ENCODE results near the gene PTRHD1.

Gene PTRHD1

GRCh38 chr2:24833821-24834732, 40.9 kb upstream of the PTRHD1 start:
- TF ChIP-seq POLR2A (IDR thresholded peaks at IDR 0.05; ENCODE audit: low read depth, low read length): no peak
- FAIRE-seq (no peak), DNase-seq (ENCODE audit: insufficient read length, low spot score) (no peak)

- no peak for TF ChIP-seq POLR2A (IDR thresholded peaks at IDR 0.05; ENCODE audit: low read depth, low read length)
- FAIRE-seq (no peak), DNase-seq (ENCODE audit: insufficient read length, low spot score) (no peak)
Measured at GRCh38 chr2:24832931-24833701, 39.9 kb upstream of the PTRHD1 start.

GRCh38 chr2:24832521-24832920, 39.3 kb upstream of the PTRHD1 start:
- FAIRE-seq: no peak
- TF ChIP-seq POLR2A (IDR thresholded peaks at IDR 0.05; ENCODE audit: low read depth, low read length): no peak
- DNase-seq (ENCODE audit: insufficient read length, low spot score): no peak

- no peak for DNase-seq (ENCODE audit: insufficient read length, low spot score)
- TF ChIP-seq POLR2A (IDR thresholded peaks at IDR 0.05; ENCODE audit: low read depth, low read length): no peak
Measured at GRCh38 chr2:24832073-24832461, 38.9 kb upstream of the PTRHD1 start.

DNA sequence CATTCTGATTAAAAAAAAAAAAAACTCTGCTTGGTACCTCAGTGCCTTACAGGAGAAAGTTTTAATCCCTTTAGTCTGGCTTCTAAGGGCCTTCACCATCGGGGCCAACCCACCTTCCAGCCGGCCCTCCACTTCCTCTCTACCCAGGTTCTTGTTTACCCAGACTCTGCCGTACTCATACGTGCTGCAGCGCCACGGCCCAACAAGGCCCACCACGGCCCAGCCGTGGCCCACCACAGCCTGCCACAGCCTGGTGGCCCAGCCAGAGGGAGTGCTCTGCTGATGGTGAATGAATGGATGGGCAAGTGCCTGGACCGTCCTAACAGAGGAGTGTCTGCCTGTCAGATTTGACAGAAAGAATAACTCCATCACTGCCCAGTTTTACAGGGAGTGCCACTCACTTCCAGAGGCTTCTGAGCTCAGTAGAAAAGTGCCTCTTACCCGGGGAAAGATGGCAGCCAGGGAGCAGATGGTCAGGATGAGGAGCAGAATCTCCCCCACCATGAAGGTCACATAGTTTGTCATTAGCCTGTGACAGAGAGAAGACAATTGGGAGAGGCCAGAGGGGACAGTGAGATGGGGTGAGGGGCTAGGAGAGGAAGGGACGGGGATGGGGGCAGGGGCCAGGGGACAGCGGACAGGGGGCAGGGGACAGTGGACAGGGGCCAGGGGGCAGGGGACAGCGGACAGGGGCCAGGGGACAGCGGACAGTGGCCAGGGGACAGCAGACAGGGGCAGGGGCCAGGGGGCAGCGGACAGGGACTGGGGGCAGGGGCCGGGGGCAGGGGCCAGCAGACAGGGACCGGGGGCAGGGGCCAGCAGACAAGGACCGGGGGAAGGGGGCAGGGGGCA, 38.3 kb upstream of the PTRHD1 start:
- TF ChIP-seq POLR2A (IDR thresholded peaks at IDR 0.05; ENCODE audit: low read depth, low read length): no peak
- FAIRE-seq: no peak
- DNase-seq (ENCODE audit: insufficient read length, low spot score): no peak

More at GRCh38 chr2:24832073-24832461, 38.9 kb upstream of the PTRHD1 start:
- no peak for FAIRE-seq

DNA sequence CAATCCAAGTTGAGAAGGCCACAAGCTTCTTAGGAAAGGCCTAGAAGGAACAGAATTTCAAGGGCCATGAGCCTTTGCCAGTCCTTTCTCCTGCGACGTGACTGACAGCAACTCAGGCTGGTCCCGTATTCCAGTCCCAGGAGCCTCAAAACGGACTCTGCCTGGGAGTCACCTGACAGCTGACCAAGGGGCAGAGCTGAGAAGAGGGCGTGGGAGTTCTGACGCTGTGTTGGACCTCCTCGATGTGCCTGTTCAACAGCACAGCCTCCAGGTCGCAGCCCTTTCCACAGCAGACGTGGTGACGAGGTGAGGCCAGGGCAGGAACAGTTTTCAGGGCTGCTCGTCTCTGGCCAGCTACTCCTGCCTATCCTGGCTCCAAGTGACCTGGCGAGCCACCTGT, 37.6 kb upstream of the PTRHD1 start:
- FAIRE-seq (no peak), DNase-seq (ENCODE audit: insufficient read length, low spot score) (no peak)
- no peak for TF ChIP-seq POLR2A (IDR thresholded peaks at IDR 0.05; ENCODE audit: low read depth, low read length)

GRCh38 chr2:24830351-24830750, 37.2 kb upstream of the PTRHD1 start:
- no peak for TF ChIP-seq POLR2A (IDR thresholded peaks at IDR 0.05; ENCODE audit: low read depth, low read length)
- FAIRE-seq: no peak
- no peak for DNase-seq (ENCODE audit: insufficient read length, low spot score)

DNA sequence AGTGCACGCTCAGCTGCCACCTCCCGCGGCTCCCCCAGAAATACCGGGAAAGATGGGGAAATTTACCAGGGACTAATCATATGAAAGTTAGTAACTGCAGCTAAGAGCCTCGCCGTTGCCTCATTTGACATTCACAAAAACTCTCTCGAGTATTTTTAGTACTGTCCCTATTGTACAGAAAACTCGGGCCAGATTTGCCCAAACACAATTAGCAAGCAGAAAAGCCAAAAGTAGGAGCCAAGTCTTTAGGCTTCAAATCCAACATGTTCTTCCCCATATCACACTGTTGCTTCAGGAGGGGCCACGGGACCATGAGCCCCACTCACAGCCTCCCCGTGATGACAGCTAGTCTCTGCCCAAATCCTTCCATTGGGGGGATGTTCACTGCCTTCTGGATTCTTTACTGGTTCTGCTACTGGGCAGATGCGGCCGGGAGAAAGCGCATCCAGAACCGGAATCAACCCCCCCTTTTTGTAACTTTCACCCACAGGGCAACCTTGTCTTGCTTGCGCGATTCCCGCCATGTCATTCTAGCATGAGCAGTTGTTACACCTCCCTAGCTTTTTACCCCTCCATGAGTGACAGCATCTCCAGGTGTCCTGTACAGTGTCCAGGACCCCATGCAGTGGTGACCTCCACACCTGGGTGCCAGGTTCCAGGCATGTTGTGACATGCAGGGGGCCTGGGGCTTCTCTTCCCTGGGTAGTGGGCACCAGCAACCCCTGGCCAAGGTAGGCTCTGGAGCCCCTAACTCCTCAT, 35.2 kb upstream of the PTRHD1 start:
- DNase-seq (ENCODE audit: insufficient read length, low spot score) (no peak), FAIRE-seq (no peak)
- TF ChIP-seq POLR2A (IDR thresholded peaks at IDR 0.05; ENCODE audit: low read depth, low read length): no peak

DNA sequence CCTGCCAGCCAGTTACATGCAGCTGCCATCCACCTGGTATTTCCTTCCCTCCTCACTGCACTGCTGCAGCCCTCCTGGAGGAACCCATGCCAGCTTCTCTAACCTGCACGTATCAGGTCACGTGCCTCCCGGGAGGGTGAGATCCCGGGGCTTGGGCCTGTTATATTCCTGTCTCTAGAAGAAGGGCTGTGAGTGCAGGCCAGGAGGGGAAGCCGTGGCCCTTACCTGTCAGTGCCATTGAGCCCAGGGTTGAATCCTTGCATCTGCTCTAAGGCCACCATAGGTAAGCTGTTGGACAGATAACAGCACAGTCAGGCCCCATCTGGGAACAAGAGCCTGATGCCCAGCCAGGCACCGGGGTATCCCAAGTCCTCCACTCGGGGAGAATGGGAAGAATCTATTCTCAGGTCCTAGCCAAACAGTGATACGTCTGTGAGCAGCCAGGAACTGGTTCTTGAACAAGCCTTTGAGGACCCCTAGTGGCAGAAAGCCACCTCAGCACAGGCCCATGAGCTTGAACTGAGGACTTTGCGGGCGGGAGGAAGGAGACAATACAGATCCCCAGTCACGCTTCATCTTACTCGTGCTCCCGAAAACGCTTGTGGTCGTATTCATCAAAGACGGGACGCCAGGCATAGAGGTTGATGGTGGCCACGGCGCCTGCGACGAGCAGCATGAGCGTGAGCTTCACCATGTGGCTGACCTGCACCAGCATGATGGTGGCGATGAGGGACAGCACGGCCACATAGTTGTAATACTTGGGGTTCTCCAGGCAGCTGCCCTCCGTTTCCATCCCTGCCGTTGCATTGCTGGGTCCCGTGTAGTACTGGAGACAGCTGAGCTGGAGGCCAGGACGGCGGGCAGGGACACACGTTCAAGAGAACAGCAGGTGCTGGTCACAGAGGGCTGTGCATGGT, 34.4 kb upstream of the PTRHD1 start:
- DNase-seq (ENCODE audit: insufficient read length, low spot score): peak; percentile 82
- no peak for TF ChIP-seq POLR2A (IDR thresholded peaks at IDR 0.05; ENCODE audit: low read depth, low read length)
- peak; percentile 65 for FAIRE-seq

GRCh38 chr2:24826773-24827145, 33.6 kb upstream of the PTRHD1 start:
- FAIRE-seq (no peak), DNase-seq (ENCODE audit: insufficient read length, low spot score) (no peak)
- no peak for TF ChIP-seq POLR2A (IDR thresholded peaks at IDR 0.05; ENCODE audit: low read depth, low read length)

- FAIRE-seq (no peak), DNase-seq (ENCODE audit: insufficient read length, low spot score) (no peak)
- TF ChIP-seq POLR2A (IDR thresholded peaks at IDR 0.05; ENCODE audit: low read depth, low read length): no peak
Measured at GRCh38 chr2:24825883-24826772, 32.9 kb upstream of the PTRHD1 start.

Data from H54 (cell line).